ENCODE data around the gene ZBTB48.

- TF ChIP-seq GATA2 (IDR thresholded peaks at IDR 0.05; ENCODE audit: low read depth, low read length) (no peak), GATA3 (IDR thresholded peaks at IDR 0.05; ENCODE audit: low read depth, low read length) (no peak)
These were observed 33.7 kb downstream of the ZBTB48 start, which contains the start of gene PHF13 for GRCh38 chr1:6613361-6614018.

All from SH-SY5Y (cell line).